Skeletal muscle satellite cell (primary cell): ENCODE data around the gene TIMM44.

Experiments used
- H3K27me3 ChIP-seq: 2 replicates; pipeline ENCODE4 v1.7.0; 2013; ENCODE audit warnings: low read length; ENCODE audit not compliant: control insufficient read depth, insufficient read depth
- H3K36me3 ChIP-seq: 2 replicates; pipeline ENCODE4 v1.7.0; 2013; ENCODE audit warnings: mild to moderate bottlenecking, control low read depth, low read length; ENCODE audit not compliant: insufficient read depth
- H3K4me1 ChIP-seq: 2 replicates; pipeline ENCODE4 v1.7.0; 2013; ENCODE audit warnings: low read length; ENCODE audit not compliant: control insufficient read depth, insufficient read depth
- H3K4me2 ChIP-seq: 2 replicates; pipeline ENCODE4 v1.7.0; 2013; ENCODE audit warnings: mild to moderate bottlenecking, low read length
- H3K4me3 ChIP-seq: 2 replicates; pipeline ENCODE4 v1.7.0; 2013; ENCODE audit warnings: low read length
- H3K9ac ChIP-seq: 2 replicates; pipeline ENCODE4 v1.7.0; 2013; ENCODE audit warnings: mild to moderate bottlenecking, low read depth, low read length, moderate library complexity
- H3K9me3 ChIP-seq: replicated peaks from 2 replicates; pipeline ENCODE4 v1.7.0; 2013; ENCODE audit warnings: mild to moderate bottlenecking, control low read depth, low read length

Gene TIMM44

DNA sequence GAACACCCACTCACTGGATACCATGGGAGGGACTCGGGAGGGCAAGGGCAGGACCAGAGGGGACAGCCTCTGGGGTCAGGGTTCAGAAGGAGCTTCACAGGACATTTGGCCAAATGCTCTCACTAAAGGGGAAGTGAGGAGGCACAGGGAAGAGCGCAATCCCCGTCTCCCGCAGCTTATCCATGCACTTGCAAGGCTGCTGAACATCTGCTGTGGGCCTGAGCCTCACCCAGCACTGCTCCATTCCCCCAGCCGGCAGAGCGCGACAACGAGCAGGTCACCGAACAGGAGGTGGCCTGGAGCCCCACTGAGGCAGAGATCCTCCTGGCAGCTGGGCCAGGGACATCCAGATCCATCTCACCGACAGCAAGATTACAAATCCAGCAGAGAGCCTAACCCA, 38.6 kb upstream of the TIMM44 start:
- Histone ChIP-seq H3K4me2 (no peak overlapping the region), H3K9me3 (no peaks in the 10 kb centered on the region), H3K4me1 (peaks cover 7% of the 10 kb centered on the region), H3K36me3 (peaks cover 71% of the 10 kb centered on the region), H3K9ac (no peak overlapping the region), H3K27me3 (no peaks in the 10 kb centered on the region), H3K4me3 (no peak overlapping the region)

DNA sequence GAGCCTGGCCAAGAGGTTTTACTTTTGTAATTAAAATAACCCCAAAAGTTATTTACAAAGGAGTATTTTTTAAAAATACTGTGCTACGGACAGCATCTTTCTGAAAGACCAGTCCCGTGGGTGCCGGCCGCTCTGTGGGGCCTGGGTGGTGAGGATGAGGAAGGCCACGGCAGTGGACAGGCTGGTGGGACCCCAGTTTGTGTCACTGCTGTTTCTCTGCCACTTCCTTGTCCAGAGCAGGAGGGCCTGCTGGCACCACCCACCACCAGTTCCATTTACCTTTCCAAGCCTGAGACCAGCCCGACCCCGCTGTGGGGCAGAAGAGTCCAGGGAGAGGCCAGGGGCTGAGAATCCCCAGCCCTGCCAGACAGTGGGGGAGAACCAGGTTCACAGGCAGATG, 38.2 kb upstream of the TIMM44 start:
- no peak overlapping the region for H3K9ac ChIP-seq
- H3K4me2 ChIP-seq: no peak overlapping the region
- H3K4me1 ChIP-seq: peaks cover 4% of the 10 kb centered on the region
- H3K9me3 ChIP-seq: no peaks in the 10 kb centered on the region
- H3K4me3 ChIP-seq: no peak overlapping the region
- H3K36me3 ChIP-seq: peaks cover 75% of the 10 kb centered on the region
- H3K27me3 ChIP-seq: no peaks in the 10 kb centered on the region

DNA sequence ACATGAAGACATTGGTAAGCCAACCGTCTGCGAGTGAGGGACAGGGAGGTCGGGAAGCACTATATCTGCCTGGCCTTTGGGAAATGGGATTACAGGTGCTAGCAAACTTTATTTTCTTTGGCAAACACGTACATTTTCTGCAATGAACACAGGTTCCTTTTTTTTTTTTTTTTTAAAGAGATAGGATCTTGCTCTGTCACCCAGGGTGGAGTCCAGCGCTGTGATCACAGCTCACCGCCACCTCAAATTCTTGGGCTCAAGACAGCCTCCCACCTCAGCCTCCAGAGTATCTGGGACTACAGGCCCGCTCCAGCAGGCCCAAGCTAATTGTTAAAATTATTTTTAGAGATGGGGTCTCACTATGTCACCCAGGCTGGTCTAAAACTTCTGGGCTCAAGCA, 37.7 kb upstream of the TIMM44 start:
- Histone ChIP-seq H3K4me3 (no peak overlapping the region), H3K36me3 (peaks cover 77% of the 10 kb centered on the region), H3K9me3 (no peaks in the 10 kb centered on the region), H3K4me2 (no peak overlapping the region), H3K4me1 (no peaks in the 10 kb centered on the region), H3K27me3 (no peaks in the 10 kb centered on the region), H3K9ac (no peak overlapping the region)

DNA sequence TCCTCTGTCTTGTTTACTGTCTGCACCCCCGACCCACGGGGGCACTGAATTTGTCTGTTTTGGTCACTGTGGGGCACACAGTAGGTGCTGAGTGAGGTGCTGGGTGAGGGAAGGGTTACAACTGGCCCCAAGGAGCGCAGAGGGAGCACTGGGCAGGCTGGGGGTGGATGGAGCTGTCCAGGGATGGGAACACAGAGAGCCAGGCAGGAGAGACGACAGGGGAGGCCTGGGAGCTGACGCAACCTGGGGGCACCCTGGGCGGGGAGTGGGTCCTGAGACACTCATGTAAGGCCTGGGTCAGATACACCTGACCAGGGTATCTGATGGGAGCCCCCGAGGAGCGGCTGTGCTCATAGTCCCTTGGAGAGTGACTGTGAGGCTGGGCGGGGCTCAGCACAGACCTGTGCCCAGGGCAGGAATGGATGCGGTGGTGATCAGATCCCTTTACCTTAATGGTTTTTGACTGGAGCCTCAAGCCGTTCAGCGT, 37.2 kb upstream of the TIMM44 start:
- H3K27me3 ChIP-seq: no peaks in the 10 kb centered on the region
- H3K9ac ChIP-seq: no peak overlapping the region
- no peak overlapping the region for H3K4me3 ChIP-seq
- no peaks in the 10 kb centered on the region for H3K4me1 ChIP-seq
- no peak overlapping the region for H3K4me2 ChIP-seq
- H3K9me3 ChIP-seq: no peaks in the 10 kb centered on the region
- H3K36me3 ChIP-seq: peaks cover 72% of the 10 kb centered on the region

DNA sequence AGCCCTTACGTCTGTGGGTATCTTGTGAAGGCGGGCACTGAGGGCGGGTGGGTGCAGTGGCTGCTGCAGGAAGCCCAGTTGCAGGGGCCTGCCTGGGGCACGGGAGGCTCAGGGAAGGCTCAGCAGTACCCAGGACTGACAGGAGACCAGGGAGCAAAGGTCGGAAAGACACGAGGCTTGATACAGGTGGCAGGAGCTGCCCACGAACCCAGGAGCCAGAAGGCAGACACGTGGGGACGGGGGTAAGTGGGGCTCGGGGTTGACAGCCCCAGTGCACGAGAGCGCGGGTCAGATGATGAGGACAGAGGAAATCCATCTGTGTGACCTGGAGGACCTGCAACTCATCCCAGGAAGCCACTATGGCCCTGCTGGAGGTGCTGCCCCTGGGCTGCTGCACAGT, 36.7 kb upstream of the TIMM44 start:
- no peak overlapping the region for H3K4me2 ChIP-seq
- H3K4me1 ChIP-seq: no peaks in the 10 kb centered on the region
- no peaks in the 10 kb centered on the region for H3K27me3 ChIP-seq
- peaks cover 71% of the 10 kb centered on the region for H3K36me3 ChIP-seq
- H3K4me3 ChIP-seq: no peak overlapping the region
- H3K9me3 ChIP-seq: no peaks in the 10 kb centered on the region
- no peak overlapping the region for H3K9ac ChIP-seq

DNA sequence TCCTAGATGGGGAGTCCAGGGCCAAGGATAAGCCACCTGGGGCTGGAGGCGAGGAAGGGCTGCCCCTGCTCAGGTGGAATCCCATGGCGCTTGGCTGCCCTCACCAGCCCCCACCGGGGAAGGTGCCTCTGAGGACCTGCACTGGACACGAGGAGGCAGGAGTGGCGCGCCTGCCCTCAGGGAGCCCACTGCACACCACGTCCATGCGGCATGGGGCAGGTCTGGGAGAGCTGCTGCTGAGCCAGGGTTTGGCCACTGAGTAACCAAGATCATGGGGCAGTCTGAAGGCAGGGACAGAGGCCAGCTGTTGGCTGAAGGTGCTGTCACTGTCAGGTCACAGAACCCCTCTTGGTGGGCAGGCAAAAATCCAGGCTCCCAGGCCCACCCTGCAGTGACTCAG, 36.1 kb upstream of the TIMM44 start:
- Histone ChIP-seq H3K9me3 (no peaks in the 10 kb centered on the region), H3K4me1 (no peaks in the 10 kb centered on the region), H3K9ac (no peak overlapping the region), H3K4me2 (no peak overlapping the region), H3K36me3 (peaks cover 77% of the 10 kb centered on the region), H3K4me3 (no peak overlapping the region), H3K27me3 (no peaks in the 10 kb centered on the region)

DNA sequence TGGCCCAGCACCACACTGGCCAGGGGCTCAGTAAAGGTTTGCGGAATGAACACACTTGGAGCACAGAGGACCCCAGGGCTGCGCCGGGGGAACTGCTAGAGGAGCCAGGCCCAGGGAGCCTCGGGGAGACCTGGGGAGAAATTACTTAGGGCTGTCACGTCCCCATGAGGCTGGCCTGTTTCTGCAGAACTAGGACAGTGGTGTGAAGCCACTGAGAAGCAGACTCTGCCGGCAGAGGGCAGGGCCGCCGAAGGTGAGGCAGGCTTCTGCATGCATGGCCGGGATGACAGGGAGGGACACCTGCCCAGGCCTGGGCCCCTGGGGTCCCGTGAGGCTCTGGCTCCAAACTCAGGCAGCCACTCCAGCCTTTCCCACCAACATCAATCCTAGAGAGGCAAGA, 35.5 kb upstream of the TIMM44 start:
- H3K9ac ChIP-seq: no peak overlapping the region
- H3K36me3 ChIP-seq: peaks cover 78% of the 10 kb centered on the region
- no peaks in the 10 kb centered on the region for H3K4me1 ChIP-seq
- no peaks in the 10 kb centered on the region for H3K9me3 ChIP-seq
- no peak overlapping the region for H3K4me3 ChIP-seq
- no peak overlapping the region for H3K4me2 ChIP-seq
- no peaks in the 10 kb centered on the region for H3K27me3 ChIP-seq

DNA sequence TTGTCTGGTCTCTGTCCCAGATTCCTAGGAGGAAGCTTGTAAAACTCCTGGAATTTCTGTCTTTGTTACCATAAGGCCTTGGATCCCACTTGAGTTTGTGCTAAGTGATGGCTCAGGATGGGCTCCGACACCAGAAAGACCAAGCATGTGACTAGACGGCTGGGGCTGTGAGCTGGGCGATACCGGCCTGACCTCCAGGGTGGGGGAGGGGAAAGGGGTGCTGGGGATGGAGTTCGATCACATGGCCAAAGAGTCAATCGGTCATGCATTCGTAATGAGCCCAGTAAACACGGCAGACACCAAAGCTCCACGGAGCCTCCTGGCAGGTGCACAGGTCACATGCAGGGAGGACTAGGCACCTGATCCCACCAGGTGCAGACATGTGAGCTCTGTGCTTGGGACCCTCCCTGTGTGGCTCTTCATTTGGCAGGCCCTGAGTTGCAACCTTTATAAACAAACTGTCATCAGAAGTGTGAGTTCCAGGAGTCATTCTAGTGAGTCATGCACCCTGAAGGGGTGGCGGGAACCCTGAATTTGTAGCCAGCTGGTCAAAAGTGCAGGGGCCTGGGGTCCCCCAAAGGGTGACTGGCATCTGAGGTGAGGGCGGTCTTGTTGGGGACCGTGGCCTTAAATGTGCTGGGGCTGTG, 34.8 kb upstream of the TIMM44 start:
- Histone ChIP-seq H3K9ac (no peak overlapping the region), H3K36me3 (peaks cover 78% of the 10 kb centered on the region), H3K4me1 (no peaks in the 10 kb centered on the region), H3K9me3 (no peaks in the 10 kb centered on the region), H3K4me2 (no peak overlapping the region), H3K27me3 (no peaks in the 10 kb centered on the region), H3K4me3 (no peak overlapping the region)

DNA sequence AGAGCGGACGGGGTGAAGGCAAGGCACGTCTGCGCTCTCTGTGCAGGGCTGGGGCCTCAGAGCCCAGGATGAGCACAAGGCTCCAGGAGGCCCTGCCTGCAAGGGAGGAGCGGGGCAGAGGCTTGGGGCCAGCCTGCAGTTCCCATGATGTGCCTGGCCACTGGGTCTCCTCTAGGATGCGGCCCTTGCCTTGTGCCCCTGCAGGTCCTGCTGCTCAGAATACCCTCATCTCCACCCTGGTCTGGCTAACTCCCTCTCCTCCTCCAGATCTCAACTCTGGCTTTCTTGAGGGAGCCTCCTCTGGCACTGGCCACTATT, 34.2 kb upstream of the TIMM44 start:
- Histone ChIP-seq H3K4me2 (no peak overlapping the region), H3K9me3 (no peaks in the 10 kb centered on the region), H3K9ac (no peak overlapping the region), H3K4me1 (no peaks in the 10 kb centered on the region), H3K4me3 (no peak overlapping the region), H3K27me3 (no peaks in the 10 kb centered on the region), H3K36me3 (peaks cover 74% of the 10 kb centered on the region)

DNA sequence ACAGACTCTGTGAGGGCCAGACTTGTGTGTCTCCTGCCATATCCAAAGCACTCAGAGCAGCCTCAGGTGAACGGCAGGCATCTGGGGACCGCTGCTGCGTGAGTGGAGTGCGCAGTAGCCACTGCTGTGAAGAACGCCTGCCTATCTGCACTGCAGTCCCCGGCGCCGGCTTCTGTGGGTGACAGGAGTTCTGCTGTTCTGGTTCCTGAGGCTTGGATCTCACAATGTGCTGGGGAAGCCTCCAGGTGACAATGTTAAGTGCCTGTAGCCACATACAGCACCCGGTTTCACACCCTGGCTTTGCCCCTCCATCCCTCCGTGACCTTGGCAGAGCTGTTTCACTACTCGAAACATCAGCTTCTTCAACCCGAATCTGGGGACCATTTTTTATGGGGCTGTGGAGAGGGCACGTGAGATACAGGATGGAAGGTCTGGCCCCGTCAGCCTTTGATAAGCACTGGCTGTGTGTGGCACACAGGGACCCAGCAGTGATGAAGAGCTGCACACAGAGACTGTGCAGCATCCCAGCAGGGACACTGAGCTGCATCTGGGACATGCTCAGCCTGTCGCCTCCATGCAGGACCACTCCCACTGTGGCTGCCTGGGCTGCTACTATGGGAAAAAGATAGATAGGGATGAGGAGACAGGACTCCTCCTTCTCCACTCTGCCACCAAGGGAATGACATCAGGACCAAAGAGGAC, 33.7 kb upstream of the TIMM44 start:
- H3K4me1 ChIP-seq: no peaks in the 10 kb centered on the region
- H3K36me3 ChIP-seq: peaks cover 73% of the 10 kb centered on the region
- H3K9ac ChIP-seq: no peak overlapping the region
- no peaks in the 10 kb centered on the region for H3K27me3 ChIP-seq
- no peaks in the 10 kb centered on the region for H3K9me3 ChIP-seq
- H3K4me2 ChIP-seq: no peak overlapping the region
- no peak overlapping the region for H3K4me3 ChIP-seq

DNA sequence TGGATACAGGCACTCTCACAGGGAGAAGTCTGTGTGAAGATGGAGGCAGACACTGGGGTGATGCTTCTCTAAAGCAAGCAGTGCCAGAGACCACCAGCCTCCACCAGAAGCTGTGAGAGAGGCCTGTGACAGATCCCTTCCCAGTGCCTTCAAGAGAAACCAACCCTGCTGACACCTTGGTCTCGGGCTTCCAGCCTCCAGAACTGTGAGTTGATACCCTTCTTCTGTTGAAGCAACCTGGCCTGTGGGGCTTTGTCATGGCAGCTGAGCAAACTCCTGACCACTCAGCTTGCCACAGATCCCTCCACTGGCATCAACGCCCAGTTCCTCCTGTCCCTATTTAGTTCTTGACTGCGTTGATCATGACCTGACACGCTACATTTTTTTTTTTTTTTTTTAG, 33.0 kb upstream of the TIMM44 start:
- H3K4me2 ChIP-seq: no peak overlapping the region
- peaks cover 74% of the 10 kb centered on the region for H3K36me3 ChIP-seq
- no peaks in the 10 kb centered on the region for H3K27me3 ChIP-seq
- H3K9me3 ChIP-seq: no peaks in the 10 kb centered on the region
- H3K9ac ChIP-seq: no peak overlapping the region
- H3K4me3 ChIP-seq: no peak overlapping the region
- H3K4me1 ChIP-seq: no peaks in the 10 kb centered on the region

DNA sequence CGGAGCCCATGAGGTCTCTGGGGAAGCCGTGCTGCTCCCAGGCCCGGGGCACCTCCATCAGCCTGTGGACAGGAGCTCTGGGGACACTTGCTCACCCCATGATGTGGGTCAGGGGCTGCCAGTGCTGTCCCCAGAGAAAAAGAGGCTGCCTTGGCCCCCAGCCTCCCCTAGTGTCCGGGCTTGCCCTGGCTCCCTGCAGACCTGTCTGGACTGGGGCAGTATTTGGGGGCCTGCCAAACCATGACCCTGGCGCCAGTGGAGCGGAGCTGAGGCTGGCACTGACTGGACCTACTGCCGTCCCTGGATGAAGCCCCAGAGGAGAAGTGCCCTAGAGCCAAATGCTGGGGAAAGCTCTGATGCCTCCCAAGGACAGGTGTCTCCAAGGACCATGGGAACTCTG, 31.6 kb upstream of the TIMM44 start:
- peaks cover 70% of the 10 kb centered on the region for H3K36me3 ChIP-seq
- H3K4me1 ChIP-seq: no peaks in the 10 kb centered on the region
- H3K9me3 ChIP-seq: no peaks in the 10 kb centered on the region
- no peaks in the 10 kb centered on the region for H3K27me3 ChIP-seq
- H3K4me3 ChIP-seq: no peak overlapping the region
- H3K9ac ChIP-seq: no peak overlapping the region
- no peak overlapping the region for H3K4me2 ChIP-seq
